Measurements from ENCODE around the gene AHCTF1. TPM values are rescaled to one million over a fixed set of nuclear protein-coding genes. Genes with fewer than 3 reads are reported as not detected.

AHCTF1 gene
- total RNA-seq, 2 donors from 2014 or later, result 43.3 to 46.8 TPM

DNA sequence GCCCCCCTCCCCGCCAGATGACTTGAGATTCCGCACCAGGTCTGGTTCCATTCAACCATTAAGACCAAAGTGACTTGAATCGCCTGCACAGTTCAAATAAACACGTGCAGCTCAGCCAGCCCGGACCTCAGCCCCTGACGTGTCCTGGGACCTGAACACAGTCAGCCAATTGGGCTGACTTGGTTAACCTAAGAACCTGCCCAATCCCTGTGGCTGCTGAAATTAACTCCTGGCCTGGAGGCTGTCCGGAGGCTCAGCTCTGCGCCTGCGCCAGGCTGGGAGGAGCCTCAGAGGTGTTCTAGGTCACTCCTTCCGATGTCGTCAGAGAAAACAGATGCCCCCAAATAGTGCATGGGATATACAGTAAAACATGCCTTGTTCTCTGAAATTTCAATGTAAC is 134.2 kb downstream of the AHCTF1 start:
- no peak for ATAC-seq
- no peak overlapping the region for H3K27ac Mint-ChIP-seq

DNA sequence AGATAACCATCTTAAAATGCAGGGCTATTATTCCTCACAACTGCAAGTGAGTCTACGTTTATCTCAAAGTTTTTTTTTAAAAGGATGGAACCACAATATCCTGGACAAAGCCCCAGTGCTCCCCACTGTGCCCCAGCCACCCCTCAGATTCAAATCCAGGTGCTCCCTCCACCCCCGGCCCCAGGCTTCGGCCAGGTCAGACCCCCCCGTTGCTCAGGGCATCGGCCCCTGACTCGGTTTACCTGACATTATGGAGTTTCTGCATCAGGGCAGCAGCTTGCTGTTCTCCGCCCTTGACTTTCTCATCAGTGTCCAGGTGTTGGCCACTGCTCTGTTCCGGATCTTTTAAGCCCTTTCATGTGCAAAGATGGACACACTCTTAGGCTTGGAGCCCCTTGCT is 134.6 kb downstream of the AHCTF1 start:
- no peak for DNase-seq (ENCODE audit: low spot score in 2 of 2)
- Mint-ChIP-seq H3K27ac (no peak overlapping the region), H3K36me3 (no peaks in the 10 kb centered on the region), H3K9me3 (no peaks in the 10 kb centered on the region)
- ATAC-seq, result no peak

More for the DNA sequence above, 134.2 kb downstream of the AHCTF1 start:
- Mint-ChIP-seq H3K36me3 (no peaks in the 10 kb centered on the region), H3K9me3 (no peaks in the 10 kb centered on the region)
- DNase-seq (ENCODE audit: low spot score in 2 of 2), result no peak

DNA sequence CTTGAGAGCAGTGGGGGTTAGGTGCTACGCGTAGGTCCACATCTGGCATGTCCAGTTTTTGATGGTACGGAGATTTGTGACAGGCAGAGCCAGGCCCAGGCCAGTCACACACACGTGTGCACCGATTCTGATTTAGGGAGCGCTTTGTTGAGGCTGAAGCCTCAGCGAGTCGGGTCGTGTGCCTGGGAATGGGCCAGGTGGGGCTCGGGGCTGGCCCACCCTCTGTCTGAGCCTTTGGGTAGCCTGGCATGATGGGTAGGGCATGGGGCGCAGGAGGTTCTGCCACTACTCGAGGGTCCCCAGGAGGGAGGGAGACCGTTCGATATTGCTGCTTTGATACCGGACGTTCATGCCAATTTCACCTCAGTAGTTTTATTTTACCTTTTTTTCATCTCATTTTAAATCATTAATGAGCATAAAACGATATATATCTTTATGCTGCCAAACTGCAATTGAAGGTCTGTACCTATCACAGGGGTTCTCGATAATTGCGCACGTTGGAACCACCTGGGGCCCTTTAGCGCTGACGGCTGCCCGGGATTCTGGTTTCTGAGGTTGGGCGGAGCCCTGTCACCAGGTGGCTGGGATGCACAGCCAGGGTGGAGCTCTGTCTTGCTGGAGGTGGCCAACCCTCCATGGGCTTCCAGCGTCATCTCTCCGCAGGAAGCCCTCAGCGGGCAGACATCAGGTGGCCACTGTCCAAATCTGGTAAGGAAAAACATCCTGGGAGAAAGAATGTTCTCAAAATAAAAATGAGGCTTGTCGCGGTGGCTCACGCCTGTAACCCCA is 135.6 kb downstream of the AHCTF1 start:
- Mint-ChIP-seq H3K27ac (no peak overlapping the region), H3K9me3 (no peaks in the 10 kb centered on the region), H3K36me3 (no peaks in the 10 kb centered on the region)
- no peak for ATAC-seq
- DNase-seq (ENCODE audit: low spot score in 2 of 2), result no peak

DNA sequence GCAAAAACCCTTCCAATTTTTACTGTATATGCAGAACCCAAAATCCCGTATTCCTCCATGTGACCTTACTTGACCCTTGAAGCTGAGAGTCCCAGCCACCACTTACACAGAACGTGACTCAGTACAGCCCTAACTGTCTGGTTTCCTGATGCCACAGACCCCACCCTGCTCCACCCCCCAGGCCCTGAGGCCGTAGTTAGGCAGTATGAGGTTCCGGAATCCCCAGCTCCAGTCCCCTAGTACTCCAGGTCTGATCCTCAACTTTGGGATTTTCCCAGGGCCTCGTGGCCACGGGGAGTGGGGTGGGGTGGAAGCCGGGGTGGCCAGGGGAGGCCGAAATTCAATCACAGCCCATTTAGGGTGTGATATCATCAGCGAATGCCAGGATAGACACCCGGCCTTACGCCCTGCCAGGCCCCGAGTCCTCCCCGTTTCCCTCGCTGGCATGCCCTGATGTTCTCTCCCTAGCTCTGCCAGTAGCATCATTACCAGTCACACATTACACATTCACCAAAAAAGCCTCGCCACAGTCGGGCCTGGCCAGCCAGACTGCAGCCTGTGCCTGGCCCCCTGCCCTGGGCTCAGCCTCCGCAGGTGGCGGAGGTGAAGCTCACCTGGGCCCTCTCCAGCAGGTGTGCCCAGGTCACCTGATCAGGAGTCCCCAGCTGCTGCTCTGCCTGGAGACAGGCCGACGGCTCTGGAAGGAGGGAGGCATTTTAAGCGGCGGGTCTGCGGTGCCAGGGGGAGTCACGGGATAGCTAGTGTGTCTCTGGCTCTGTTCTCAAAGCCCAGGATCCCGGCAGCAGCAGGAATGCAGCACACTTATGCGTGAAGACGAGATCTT is 136.7 kb downstream of the AHCTF1 start:
- DNase-seq (ENCODE audit: low spot score in 2 of 2) (no peak), ATAC-seq (no peak)
- Mint-ChIP-seq H3K36me3 (no peaks in the 10 kb centered on the region), H3K27ac (no peak overlapping the region), H3K9me3 (no peaks in the 10 kb centered on the region)

DNA sequence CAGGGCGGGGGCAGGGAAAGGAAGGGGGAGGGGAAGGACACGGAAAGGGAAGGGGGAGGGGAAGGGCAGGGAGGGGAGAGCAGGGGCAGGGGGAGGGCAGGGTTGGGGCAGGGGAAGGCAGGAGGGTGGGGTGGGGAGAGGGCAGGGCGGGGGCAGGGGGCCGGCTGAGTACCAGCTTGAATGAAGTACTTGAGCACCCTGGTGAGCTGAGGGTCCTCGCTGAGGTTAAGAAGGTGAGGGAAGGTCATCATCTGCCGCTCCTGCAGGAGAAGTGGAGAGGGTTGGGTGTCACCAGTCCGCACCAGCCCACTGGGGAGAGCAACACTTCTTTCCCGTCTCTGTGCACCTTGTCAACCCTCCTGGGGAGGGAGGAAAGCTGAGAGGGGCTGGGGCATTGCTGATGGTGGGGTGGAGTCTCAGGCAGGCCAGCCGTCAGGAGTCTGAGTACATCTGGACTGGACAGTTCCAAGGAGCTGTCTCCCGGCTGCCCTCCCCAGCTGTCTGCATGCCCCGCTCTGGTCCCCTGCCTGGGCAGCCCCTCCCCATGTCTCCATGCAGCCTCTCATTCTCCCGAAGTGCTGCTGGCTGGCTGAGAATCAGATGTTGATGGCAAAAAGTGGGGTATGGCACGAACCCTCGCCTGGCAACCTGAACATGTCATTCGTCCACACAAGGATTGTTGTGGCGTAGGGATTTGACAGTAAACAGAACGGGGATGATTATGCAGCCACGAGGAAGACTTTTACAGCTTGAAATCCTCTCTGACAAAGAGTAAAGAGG is 137.5 kb downstream of the AHCTF1 start:
- Mint-ChIP-seq H3K27ac (no peak overlapping the region), H3K36me3 (no peaks in the 10 kb centered on the region), H3K9me3 (no peaks in the 10 kb centered on the region)
- no peak for DNase-seq (ENCODE audit: low spot score in 2 of 2)
- ATAC-seq, result no peak

DNA sequence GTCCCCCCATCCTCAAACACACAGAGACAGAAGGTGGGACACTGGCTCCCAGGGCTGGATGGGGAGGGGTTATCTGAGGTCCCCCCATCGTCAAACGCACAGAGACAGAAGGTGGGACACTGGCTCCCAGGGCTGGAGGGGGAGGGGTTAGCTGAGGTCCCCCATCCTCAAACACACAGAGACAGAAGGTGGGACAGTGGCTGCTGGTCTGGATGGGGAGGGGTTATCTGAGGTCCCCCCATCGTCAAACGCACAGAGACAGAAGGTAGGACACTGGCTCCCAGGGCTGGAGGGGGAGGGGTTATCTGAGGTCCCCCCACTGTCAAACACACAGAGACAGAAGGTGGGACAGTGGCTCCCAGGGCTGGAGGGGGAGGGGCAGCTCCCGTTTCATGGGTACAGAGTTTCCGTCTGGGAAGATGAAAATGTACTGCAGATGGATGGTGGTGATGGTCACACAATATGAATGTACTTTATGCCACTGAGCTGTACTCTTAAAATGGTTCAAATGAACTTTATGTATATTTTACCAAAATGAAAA is 138.3 kb downstream of the AHCTF1 start:
- no peak overlapping the region for H3K27ac Mint-ChIP-seq
- DNase-seq (ENCODE audit: low spot score in 2 of 2), result no peak
- H3K36me3 Mint-ChIP-seq, result no peaks in the 10 kb centered on the region
- H3K9me3 Mint-ChIP-seq, result no peaks in the 10 kb centered on the region
- ATAC-seq, result no peak

DNA sequence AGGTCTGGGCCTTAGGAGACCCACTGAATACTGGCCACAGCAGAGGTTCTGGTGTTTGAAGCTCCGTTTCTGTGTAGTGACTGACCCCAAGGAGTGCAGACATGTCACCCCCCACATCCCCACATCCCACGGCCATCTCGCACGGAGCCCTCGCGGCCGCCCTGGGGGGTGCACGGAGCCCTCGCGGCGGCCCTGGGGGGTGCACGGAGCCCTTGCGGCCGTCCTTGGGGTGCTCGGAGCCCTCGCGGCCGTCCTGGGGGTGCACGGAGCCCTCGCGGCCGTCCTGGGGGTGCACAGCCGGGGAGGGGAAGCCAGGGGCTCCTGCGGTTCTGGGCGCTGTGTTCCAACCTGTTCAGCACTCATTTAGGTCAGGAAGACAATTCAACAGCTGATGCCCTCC is 139.1 kb downstream of the AHCTF1 start:
- no peaks in the 10 kb centered on the region for H3K36me3 Mint-ChIP-seq
- no peak overlapping the region for H3K27ac Mint-ChIP-seq
- no peaks in the 10 kb centered on the region for H3K9me3 Mint-ChIP-seq
- ATAC-seq (no peak), DNase-seq (ENCODE audit: low spot score in 2 of 2) (no peak)

DNA sequence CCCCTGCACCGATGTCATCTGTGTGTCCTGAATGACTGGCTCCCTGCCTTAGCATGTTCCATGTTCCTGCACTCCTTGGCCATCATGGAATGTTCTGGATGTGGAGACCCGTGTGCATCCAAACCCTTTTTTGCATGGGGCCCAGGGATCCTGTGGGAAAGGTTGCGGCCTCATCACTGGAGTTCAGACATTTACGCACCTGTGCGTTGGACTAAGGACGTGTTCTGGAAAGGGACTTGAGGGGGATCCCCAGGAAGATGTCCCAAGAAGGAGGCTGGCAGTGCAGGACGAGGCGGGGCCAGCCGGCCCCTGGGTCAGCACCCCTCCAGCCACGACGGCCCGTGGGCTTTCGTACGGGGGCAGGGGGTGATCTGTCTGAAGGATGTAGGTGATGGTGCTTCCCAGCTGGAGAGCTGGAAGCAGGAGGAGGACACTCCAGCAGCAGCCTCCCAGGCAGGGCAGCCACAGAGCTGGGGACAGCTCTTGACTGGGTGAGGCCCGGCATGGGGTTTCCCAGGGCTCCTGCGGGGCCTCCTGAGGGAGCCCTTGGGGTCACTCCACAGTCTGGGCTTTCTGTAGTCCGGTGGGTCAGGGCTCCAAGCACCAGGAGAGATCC is 140.3 kb downstream of the AHCTF1 start:
- DNase-seq (ENCODE audit: low spot score in 2 of 2) (no peak), ATAC-seq (no peak)
- Mint-ChIP-seq H3K9me3 (no peaks in the 10 kb centered on the region), H3K36me3 (no peaks in the 10 kb centered on the region), H3K27ac (no peak overlapping the region)

DNA sequence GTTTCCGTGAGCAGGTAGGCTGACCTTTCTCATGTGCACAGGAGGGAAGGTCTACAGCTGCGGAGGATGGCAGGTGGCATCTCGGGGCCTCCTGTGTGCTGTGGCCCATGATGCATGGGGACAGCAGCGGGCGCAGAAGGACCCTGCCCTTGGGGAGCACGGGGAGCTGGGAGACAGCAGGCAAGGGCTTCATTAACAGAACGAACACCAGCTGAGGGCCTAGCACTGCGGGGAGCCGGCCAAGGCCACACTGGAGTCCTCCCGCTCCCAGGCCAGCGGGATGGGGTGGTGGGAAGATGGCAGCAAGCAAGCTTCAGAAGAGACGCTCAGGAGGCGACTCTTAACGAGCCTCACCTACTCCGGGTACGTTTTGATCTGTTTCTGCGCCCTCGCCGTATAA is 140.9 kb downstream of the AHCTF1 start:
- ATAC-seq (no peak), DNase-seq (ENCODE audit: low spot score in 2 of 2) (no peak)
- Mint-ChIP-seq H3K9me3 (peaks cover 0 to 1% of the 10 kb centered on the region in 2 donors), H3K27ac (no peak overlapping the region), H3K36me3 (peaks cover 0 to 5% of the 10 kb centered on the region in 2 donors)

DNA sequence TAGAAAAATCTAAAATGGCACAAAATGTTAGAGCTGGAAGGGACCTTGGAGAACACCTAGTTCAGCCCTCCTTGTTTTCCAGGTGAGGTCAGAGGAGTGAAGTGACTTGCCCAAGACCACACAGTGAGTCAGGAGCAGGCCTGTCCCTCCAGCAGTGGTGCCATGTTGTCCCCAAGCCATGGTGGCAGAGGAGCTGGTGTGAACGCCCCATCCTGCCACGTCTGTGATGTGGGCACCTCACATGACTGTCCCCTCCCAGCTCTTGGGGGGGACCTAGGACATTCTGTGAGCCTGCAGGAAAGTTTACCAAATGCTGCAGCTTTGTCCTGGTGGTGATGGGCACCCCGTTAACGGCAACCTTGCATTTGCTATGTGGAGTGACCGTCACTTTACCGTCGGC is 141.4 kb downstream of the AHCTF1 start:
- peaks cover 0 to 9% of the 10 kb centered on the region in 2 donors for H3K36me3 Mint-ChIP-seq
- H3K9me3 Mint-ChIP-seq, result peaks cover 0 to 4% of the 10 kb centered on the region in 2 donors
- DNase-seq (ENCODE audit: low spot score in 2 of 2) (no peak), ATAC-seq (no peak)
- no peak overlapping the region for H3K27ac Mint-ChIP-seq

DNA sequence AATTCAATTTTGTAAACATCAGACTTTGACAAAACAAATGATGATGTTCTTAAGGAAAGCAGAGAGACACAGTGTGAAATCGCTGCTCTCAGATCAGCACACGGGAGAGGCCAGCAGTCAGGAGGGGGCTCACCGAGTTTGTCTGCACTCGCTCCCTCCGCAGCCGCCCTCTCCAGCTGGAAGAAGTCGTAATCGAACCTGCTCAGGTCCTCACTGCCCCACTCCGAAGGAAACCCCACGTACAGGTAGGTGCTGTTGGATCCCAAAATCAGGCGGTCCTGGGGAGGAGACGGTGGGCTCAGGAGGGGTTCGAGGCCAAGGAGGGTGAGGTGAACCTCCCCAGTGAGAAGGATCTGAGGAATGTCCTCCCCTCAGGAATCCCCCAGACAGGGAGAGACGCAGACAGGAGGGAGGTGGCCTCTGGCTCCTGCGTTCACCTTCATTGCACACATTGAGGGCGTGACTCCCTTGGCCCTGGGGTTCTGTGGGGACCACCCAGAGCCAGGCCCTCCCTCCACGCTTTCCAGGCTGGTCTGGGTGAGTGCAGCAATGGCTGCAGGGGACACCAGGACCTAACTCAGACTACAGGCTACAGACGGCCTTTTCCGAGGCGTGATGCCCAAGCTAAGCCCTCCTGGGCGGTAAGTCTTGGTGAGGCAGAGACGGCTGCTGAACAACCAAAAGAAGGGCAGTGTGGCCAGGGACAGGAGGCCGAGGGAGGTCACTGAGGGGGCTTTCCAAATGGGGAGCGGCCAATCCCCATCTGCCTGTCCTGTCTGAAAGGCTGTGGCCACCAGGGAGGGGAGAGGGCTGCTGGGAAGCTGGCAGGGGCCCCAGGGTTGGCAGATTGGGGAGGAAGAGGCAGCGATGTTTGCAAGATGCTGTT is 142.1 kb downstream of the AHCTF1 start:
- peak overlapping the region in 1 of 2 donors; percentile 32 for H3K27ac Mint-ChIP-seq
- H3K9me3 Mint-ChIP-seq, result peaks cover 0 to 4% of the 10 kb centered on the region in 2 donors
- peaks cover 0 to 11% of the 10 kb centered on the region in 2 donors for H3K36me3 Mint-ChIP-seq
- ATAC-seq (no peak), DNase-seq (ENCODE audit: low spot score in 2 of 2) (no peak)

Other genes starting within 250 kb of the AHCTF1 start
- gene SCCPDH, start 207.5 kb downstream of the AHCTF1 start, total RNA-seq, result 10 to 100 TPM; 13.5 to 32.3 TPM
- under 1 TPM; 0.43 to 0.77 TPM for gene ZNF695, start 76.1 kb upstream of the AHCTF1 start, total RNA-seq
- gene ZNF670, start 146.9 kb upstream of the AHCTF1 start, total RNA-seq, result 1 to 10 TPM; 3.2 to 4.5 TPM
- 10 to 100 TPM in 1 of 2 donors, 1 to 10 TPM in 1; 6.2 to 10.1 TPM for gene ZNF669, start 172.4 kb upstream of the AHCTF1 start, total RNA-seq
- gene ZNF124, start 240.1 kb upstream of the AHCTF1 start, total RNA-seq, result 10 to 100 TPM; 11.0 to 13.2 TPM